HFF-Myc (cell line): ENCODE data around the gene PACRGL.
"Not testable (repeated sequence)": the region's sequence is repeated elsewhere in the genome, so short reads cannot be mapped to it uniquely, and the experiment has no call there.

Source experiments
- DNase-seq: peaks from one replicate; pipeline ENCODE4 v3.0.0-alpha.2; 2011; ENCODE audit warnings: low read depth; ENCODE audit errors: extremely low read depth
- H3K4me3 ChIP-seq: replicated peaks from 2 replicates; pipeline ENCODE4 v1.5.1; 2011; ENCODE audit warnings: low read depth, mild to moderate bottlenecking, control low read depth, low read length
- TF ChIP-seq, protein P1 (sequence below): IDR thresholded peaks from 2 replicates; pipeline ENCODE4 v1.5.1; 2012; ENCODE audit warnings: mild to moderate bottlenecking, low read depth, low read length, control low read depth; ENCODE audit errors: missing control alignments

Gene PACRGL

DNA sequence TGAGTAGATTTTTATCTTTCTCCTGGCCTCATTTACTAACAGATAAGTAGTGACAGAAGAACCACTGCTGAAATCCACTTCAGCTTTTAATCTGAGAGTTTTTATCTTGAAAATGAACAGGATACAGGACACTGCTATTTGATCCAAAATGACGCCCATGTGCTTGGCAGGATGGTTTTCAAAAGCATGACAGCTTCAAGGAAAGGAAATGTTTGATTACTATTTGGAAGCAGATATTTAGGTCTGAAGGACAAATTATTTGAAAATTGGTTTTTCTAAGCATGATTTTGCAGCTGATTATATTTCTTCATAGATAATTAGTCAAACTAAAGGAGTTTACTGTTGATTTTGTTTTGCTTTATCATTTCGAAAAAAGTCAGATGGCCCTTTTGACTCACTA is 11.1 kb downstream of the PACRGL start:
- no peak overlapping the region for H3K4me3 ChIP-seq
- TF ChIP-seq, protein P1, sequence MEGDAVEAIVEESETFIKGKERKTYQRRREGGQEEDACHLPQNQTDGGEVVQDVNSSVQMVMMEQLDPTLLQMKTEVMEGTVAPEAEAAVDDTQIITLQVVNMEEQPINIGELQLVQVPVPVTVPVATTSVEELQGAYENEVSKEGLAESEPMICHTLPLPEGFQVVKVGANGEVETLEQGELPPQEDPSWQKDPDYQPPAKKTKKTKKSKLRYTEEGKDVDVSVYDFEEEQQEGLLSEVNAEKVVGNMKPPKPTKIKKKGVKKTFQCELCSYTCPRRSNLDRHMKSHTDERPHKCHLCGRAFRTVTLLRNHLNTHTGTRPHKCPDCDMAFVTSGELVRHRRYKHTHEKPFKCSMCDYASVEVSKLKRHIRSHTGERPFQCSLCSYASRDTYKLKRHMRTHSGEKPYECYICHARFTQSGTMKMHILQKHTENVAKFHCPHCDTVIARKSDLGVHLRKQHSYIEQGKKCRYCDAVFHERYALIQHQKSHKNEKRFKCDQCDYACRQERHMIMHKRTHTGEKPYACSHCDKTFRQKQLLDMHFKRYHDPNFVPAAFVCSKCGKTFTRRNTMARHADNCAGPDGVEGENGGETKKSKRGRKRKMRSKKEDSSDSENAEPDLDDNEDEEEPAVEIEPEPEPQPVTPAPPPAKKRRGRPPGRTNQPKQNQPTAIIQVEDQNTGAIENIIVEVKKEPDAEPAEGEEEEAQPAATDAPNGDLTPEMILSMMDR, result no peak
- DNase-seq, result no peak

DNA sequence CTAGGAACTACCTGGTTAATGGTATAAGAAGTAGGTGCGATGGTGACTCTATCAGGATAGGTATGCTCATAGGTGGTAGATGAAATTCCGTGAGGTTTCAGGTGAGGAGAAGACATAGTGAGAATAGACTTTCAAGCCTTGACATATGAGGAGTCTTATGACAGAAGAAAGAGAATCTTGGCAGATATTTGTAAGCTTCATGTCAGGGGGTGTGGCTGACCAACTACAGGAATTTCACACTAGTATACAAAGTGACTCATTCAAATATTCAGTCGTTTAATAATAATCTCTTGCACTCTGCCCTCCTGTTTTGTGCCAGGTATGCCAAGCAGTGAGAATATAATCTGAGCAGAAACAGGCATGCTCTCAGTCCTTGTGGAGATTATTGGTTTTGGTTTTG is 22.8 kb downstream of the PACRGL start:
- no peak overlapping the region for H3K4me3 ChIP-seq
- TF ChIP-seq, protein P1, result no peak
- DNase-seq, result no peak

DNA sequence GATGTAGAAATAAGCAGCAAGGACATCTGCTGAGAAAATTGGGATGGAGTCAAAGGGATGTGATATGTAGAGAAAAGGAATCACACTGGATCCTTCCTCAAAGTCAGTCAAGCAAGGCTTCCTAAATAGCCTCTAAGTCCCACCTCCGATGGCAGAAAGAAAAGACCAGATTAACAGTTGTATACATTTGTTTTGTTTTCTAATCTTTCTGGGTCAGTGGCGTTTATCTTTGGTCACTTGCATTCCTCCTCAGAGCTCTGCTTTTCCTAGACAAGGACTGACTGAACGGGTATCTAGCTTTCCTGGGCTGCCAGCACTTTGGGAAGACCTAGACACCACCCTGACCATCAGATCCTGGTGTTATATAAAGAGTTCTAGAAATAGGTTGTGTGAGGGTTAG is 23.2 kb downstream of the PACRGL start:
- TF ChIP-seq, protein P1, result no peak
- DNase-seq, result no peak
- H3K4me3 ChIP-seq, result no peak overlapping the region

DNA sequence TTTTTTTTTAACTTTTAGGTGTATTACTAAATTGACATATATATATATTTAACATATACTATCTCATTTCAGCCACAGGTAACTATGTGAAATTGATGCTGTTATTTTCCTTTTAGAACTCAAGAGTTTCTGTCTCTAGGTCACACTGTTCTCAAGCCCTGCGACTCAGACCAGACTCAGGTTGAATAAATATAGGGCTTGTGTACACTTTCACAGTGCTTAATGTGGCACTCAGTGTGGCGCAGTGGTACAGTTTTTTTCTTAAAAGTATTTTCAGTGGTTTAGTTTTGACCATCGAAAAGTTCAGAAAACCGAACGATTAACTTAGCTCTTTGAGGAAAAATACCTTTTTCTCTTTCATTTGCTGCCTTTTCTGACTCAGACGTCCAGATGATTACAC is 24.7 kb downstream of the PACRGL start:
- no peak for DNase-seq
- TF ChIP-seq, protein P1, result no peak
- no peak overlapping the region for H3K4me3 ChIP-seq

DNA sequence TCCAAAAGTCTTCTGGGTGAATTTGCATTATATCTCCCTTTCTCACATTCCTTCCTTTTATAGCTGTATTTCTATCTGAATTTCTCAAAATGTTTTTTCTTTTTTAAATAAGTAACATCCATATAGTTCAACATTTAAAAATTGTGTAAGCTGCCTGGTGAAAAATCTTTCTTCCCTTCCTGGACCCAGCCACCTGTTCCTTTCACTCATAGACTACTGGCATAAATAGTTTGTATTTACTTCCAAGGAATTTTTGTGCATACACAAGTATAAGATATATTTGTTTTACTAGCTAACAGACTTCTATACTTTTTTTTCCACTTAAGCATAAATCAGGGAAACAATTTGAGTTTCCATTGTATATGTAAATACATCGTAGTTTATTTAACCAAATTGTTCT is 35.7 kb downstream of the PACRGL start:
- TF ChIP-seq, protein P1, result no peak
- H3K4me3 ChIP-seq, result no peak overlapping the region
- DNase-seq, result no peak

DNA sequence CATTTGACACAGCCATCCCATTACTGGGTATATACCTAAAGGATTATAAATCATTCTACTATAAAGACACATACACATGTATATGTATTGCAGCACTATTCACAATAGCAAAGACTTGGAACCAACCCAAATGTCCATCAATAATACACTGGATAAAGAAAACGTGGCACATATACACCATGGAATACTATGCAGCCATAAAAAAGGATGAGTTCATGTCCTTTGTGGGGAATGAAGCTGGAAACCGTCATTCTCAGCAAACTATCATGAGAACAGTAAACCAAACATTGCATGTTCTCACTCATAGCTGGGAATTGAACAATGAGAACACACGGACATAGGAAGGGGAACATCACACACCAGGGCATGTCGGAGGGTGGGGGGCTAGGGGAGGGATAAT is 45.7 kb downstream of the PACRGL start:
- H3K4me3 ChIP-seq, DNase-seq: not testable (repeated sequence)

DNA sequence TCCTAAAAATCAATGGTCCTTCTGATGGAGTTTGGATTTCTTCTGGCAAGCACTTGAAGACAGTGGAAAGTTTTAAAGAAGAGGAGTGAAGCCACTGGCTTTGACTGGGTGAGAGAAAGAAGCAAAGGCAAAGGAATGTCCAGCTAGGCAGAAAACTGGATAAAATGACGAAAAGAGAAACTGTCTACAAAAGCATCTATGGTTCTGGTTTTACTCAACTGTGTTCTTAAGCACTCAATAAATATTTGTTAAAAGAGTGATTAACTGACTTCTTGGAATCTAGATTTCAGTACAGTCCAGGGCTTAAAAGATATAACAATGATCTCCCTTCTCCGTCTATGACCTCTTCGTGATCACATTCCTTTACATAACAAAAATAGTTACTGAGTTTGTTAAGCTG is 52.4 kb downstream of the PACRGL start:
- DNase-seq, result no peak
- H3K4me3 ChIP-seq, result no peak overlapping the region
- TF ChIP-seq, protein P1, result no peak
